Loucy (cell line): ENCODE data around the gene RIT2.

Experiments
- H2AFZ ChIP-seq: fragments of 200-600 bp; sonication (generic); 2 replicates; pipeline ENCODE4 v1.6.0; 2016; ENCODE audit warnings: antibody characterized with exemption, mild to moderate bottlenecking, low read length, moderate library complexity
- H3F3A ChIP-seq: fragments of 200-600 bp; 2 replicates; pipeline ENCODE4 v1.6.0; 2016; ENCODE audit warnings: antibody characterized with exemption, low read depth, mild to moderate bottlenecking
- H3K27me3 ChIP-seq: fragments of 200-600 bp; sonication (generic); 2 replicates; pipeline ENCODE4 v1.6.1; 2014; ENCODE audit warnings: low read length, mild to moderate bottlenecking; ENCODE audit not compliant: insufficient read depth, poor library complexity, severe bottlenecking
- H3K36me3 ChIP-seq: fragments of 200-600 bp; sonication (generic); 2 replicates; pipeline ENCODE4 v1.6.1; 2016; ENCODE audit warnings: low read length; ENCODE audit not compliant: insufficient read depth
- H3K4me1 ChIP-seq: fragments of 200-600 bp; sonication (generic); 2 replicates; pipeline ENCODE4 v1.5.1; 2014; ENCODE audit warnings: low read length, mild to moderate bottlenecking; ENCODE audit not compliant: insufficient read depth, poor library complexity, severe bottlenecking
- H3K4me2 ChIP-seq: fragments of 200-600 bp; sonication (generic); 2 replicates; pipeline ENCODE4 v1.6.0; 2014; ENCODE audit warnings: antibody characterized with exemption, low read length, low read depth, mild to moderate bottlenecking; ENCODE audit not compliant: poor library complexity, severe bottlenecking
- H3K4me3 ChIP-seq: fragments of 200-600 bp; sonication (generic); 2 replicates; pipeline ENCODE4 v1.5.1; 2014; ENCODE audit warnings: low read length, mild to moderate bottlenecking, mixed read lengths; ENCODE audit not compliant: poor library complexity, severe bottlenecking
- H3K79me2 ChIP-seq: fragments of 200-600 bp; sonication (generic); 2 replicates; pipeline ENCODE4 v1.6.1; 2014; ENCODE audit warnings: low read length; ENCODE audit not compliant: insufficient read depth
- H3K9ac ChIP-seq: fragments of 200-600 bp; sonication (generic); 2 replicates; pipeline ENCODE4 v1.6.0; 2014; ENCODE audit warnings: mild to moderate bottlenecking, low read depth, low read length, moderate library complexity; ENCODE audit not compliant: poor library complexity, severe bottlenecking
- H3K9me2 ChIP-seq: fragments of 200-600 bp; sonication (generic); replicated peaks from 2 replicates; pipeline ENCODE4 v1.6.1; 2016; ENCODE audit warnings: low read depth, low read length, mixed read lengths
- H3K9me3 ChIP-seq: fragments of 200-600 bp; sonication (generic); 2 replicates; pipeline ENCODE4 v1.6.1; 2014; ENCODE audit warnings: mild to moderate bottlenecking, antibody characterized with exemption, low read length, low read depth; ENCODE audit not compliant: insufficient read depth
- H4K20me1 ChIP-seq: fragments of 200-600 bp; sonication (generic); 2 replicates; pipeline ENCODE4 v1.6.0; 2014; ENCODE audit warnings: antibody characterized with exemption, low read length, mild to moderate bottlenecking; ENCODE audit not compliant: insufficient read depth, poor library complexity, severe bottlenecking
- EZH2phosphoT487 ChIP-seq: fragments of 200-600 bp; IDR thresholded peaks from 2 replicates; pipeline ENCODE4 v1.6.1; 2018; ENCODE audit warnings: antibody characterized with exemption, mild to moderate bottlenecking, moderate library complexity, borderline replicate concordance
- TF ChIP-seq, protein P1 (sequence below): fragments of 200-600 bp; sonication (generic); conservative IDR thresholded peaks from 2 replicates; pipeline ENCODE4 v1.5.1; 2014; ENCODE audit warnings: mild to moderate bottlenecking, antibody characterized with exemption, low read length

RIT2 gene

DNA sequence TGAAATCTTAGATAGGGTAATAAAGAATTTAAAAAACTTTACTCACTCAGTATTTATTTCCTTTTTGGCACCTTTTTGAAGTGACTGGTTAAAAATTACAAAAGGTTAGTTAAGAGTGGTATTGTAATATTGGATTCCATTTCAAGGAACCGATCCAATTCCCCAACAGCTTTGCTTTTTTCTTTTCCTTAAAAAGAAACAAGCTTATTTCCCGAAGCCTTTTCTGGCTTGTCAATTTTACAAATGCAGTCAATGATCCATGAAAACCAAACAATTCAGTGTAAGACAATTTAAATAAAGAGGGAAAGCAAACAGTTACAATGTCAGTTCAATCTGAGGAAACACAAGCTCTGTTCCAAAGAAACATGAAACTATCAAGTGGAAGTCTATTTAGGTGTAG is 200.2 kb downstream of the RIT2 start:
- no peaks in the 10 kb centered on the region for H4K20me1 ChIP-seq
- no peak overlapping the region for H3K4me2 ChIP-seq
- H3K4me1 ChIP-seq, result no peaks in the 10 kb centered on the region
- H2AFZ ChIP-seq, result no peak overlapping the region
- H3K27me3 ChIP-seq, result no peaks in the 10 kb centered on the region
- no peaks in the 10 kb centered on the region for H3K9me2 ChIP-seq
- H3K9me3 ChIP-seq, result no peaks in the 10 kb centered on the region
- H3K36me3 ChIP-seq, result no peaks in the 10 kb centered on the region
- no peaks in the 10 kb centered on the region for H3F3A ChIP-seq
- H3K4me3 ChIP-seq, result no peak overlapping the region
- no peak overlapping the region for H3K9ac ChIP-seq
- TF ChIP-seq, protein P1, sequence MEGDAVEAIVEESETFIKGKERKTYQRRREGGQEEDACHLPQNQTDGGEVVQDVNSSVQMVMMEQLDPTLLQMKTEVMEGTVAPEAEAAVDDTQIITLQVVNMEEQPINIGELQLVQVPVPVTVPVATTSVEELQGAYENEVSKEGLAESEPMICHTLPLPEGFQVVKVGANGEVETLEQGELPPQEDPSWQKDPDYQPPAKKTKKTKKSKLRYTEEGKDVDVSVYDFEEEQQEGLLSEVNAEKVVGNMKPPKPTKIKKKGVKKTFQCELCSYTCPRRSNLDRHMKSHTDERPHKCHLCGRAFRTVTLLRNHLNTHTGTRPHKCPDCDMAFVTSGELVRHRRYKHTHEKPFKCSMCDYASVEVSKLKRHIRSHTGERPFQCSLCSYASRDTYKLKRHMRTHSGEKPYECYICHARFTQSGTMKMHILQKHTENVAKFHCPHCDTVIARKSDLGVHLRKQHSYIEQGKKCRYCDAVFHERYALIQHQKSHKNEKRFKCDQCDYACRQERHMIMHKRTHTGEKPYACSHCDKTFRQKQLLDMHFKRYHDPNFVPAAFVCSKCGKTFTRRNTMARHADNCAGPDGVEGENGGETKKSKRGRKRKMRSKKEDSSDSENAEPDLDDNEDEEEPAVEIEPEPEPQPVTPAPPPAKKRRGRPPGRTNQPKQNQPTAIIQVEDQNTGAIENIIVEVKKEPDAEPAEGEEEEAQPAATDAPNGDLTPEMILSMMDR, result no peak
- no peaks in the 10 kb centered on the region for H3K79me2 ChIP-seq

DNA sequence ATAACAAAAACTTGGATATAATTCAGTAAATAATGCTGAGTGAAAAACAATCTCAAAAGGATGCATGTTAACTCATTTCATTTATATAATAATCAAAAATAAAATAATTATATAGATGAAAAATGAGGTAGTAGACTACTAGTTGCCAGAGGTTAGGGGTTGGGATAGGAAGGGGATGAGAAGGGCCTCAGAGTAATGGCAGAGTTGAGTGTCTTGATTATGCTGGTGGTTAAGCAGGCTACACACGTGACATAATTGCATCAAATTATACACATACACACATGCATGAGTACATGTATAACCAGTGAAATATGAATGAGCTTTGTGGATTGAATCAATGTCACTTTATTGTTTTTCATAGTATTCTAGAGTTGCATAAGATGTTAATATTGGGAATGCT is 201.0 kb downstream of the RIT2 start:
- Histone ChIP-seq H3K36me3 (no peaks in the 10 kb centered on the region), H3K4me3 (no peak overlapping the region), H3K27me3 (no peaks in the 10 kb centered on the region), H3K9me3 (no peaks in the 10 kb centered on the region), H3K9ac (no peak overlapping the region), H4K20me1 (no peaks in the 10 kb centered on the region), H2AFZ (no peak overlapping the region), H3K4me2 (no peak overlapping the region), H3K9me2 (no peaks in the 10 kb centered on the region), H3K4me1 (no peaks in the 10 kb centered on the region), H3K79me2 (no peaks in the 10 kb centered on the region), H3F3A (no peaks in the 10 kb centered on the region)
- TF ChIP-seq EZH2phosphoT487, result no peak
- TF ChIP-seq, protein P1, result no peak

DNA sequence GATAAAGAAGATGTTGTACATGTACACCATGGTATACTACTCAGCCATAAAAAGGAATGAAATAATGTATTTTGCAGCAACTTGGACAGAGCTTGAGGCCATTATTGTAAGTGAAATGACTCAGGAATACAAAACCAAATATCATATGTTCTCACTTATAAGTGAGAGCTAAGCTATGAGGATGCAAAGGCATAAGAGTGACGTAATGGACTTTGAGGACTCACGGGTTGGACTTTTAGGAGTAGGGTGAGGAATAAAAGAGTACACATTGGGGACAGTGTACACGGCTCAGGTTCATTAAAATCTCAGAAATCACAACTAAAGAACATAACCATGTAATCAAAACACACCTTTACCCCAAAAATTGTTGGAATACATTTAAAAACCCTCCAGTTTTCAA is 206.4 kb downstream of the RIT2 start:
- Histone ChIP-seq H3K9me2 (no peaks in the 10 kb centered on the region), H4K20me1 (no peaks in the 10 kb centered on the region), H3F3A (no peaks in the 10 kb centered on the region), H3K9me3 (no peaks in the 10 kb centered on the region), H3K4me3 (no peak overlapping the region), H3K36me3 (no peaks in the 10 kb centered on the region), H2AFZ (no peak overlapping the region), H3K27me3 (no peaks in the 10 kb centered on the region), H3K4me2 (no peak overlapping the region), H3K9ac (no peak overlapping the region), H3K79me2 (no peaks in the 10 kb centered on the region), H3K4me1 (no peaks in the 10 kb centered on the region)
- TF ChIP-seq, protein P1, result no peak
- no peak for TF ChIP-seq EZH2phosphoT487
